PC-3 (cell line): Measurements from ENCODE around the gene ANGPTL8. TPM values are rescaled to one million over a fixed set of nuclear protein-coding genes. Genes with fewer than 3 reads are reported as not detected.

Source experiments
- ATAC-seq: fragments of 200-7000 bp; cut with Tn5 transposase; 2 replicates; pipeline ENCODE4 v1.9.1; 2020; ENCODE audit warnings: mild to moderate bottlenecking, moderate library complexity
- BruUV-seq: library from RNA; stranded (reverse); fragments of 400-500 nt; replicated peaks from 2 replicates; lab custom pipeline; 2021; lab: Mats Ljungman, UMichigan
- CTCF ChIA-PET: fragments of 300-600 bp; sonication (Branson Sonifier 250); formaldehyde crosslinking; loops from one replicate; lab custom pipeline; 2022; ENCODE audit warnings: antibody characterized with exemption; lab: Charles Lee
- POLR2A ChIA-PET: fragments of 300-600 bp; sonication (Branson Sonifier 250); formaldehyde crosslinking; loops from one replicate; lab custom pipeline; 2022; ENCODE audit warnings: antibody characterized with exemption; ENCODE audit not compliant: unreplicated experiment; lab: Charles Lee
- DNase-seq: peaks from one replicate; pipeline ENCODE4 v3.0.0-alpha.2; 2015
- H2AFZ ChIP-seq: fragments of 300-600 bp; sonication (generic); 2 replicates; pipeline ENCODE4 v1.6.0; 2016; ENCODE audit warnings: antibody characterized with exemption, low read length
- H3F3A ChIP-seq: fragments of 300-600 bp; sonication (generic); one replicate; pipeline ENCODE4 v1.6.0; 2017; ENCODE audit warnings: antibody characterized with exemption, low read length, control low read depth, mild to moderate bottlenecking; ENCODE audit not compliant: unreplicated experiment
- H3K27ac ChIP-seq: fragments of 300-600 bp; sonication (generic); 2 replicates; pipeline ENCODE4 v1.5.1; 2016; ENCODE audit warnings: mild to moderate bottlenecking, low read length
- H3K27me3 ChIP-seq: fragments of 300-600 bp; sonication (generic); 2 replicates; pipeline ENCODE4 v1.6.1; 2016; ENCODE audit warnings: low read length, mixed read lengths
- H3K36me3 ChIP-seq: fragments of 300-600 bp; sonication (generic); 2 replicates; pipeline ENCODE4 v1.6.1; 2016; ENCODE audit warnings: low read depth, mixed run types, low read length, mixed read lengths
- H3K4me1 ChIP-seq: fragments of 300-600 bp; sonication (generic); 2 replicates; pipeline ENCODE4 v1.5.1; 2016; ENCODE audit warnings: low read length; ENCODE audit not compliant: insufficient read depth
- H3K4me2 ChIP-seq: fragments of 300-600 bp; sonication (generic); 2 replicates; pipeline ENCODE4 v1.6.0; 2016; ENCODE audit warnings: low read length
- H3K4me3 ChIP-seq: fragments of 300-600 bp; sonication (generic); 2 replicates; pipeline ENCODE4 v1.5.1; 2016; ENCODE audit warnings: mild to moderate bottlenecking, low read length, mixed read lengths
- H3K79me2 ChIP-seq: fragments of 300-600 bp; sonication (generic); 2 replicates; pipeline ENCODE4 v1.6.1; 2017; ENCODE audit warnings: low read length, mixed read lengths
- H3K9ac ChIP-seq: fragments of 300-600 bp; sonication (generic); 2 replicates; pipeline ENCODE4 v1.6.0; 2016; ENCODE audit warnings: mild to moderate bottlenecking, low read length
- H3K9me2 ChIP-seq: fragments of 300-600 bp; sonication (generic); replicated peaks from 2 replicates; pipeline ENCODE4 v1.6.1; 2016; ENCODE audit warnings: mixed run types, low read length, mixed read lengths
- H3K9me3 ChIP-seq: fragments of 300-600 bp; sonication (generic); 2 replicates; pipeline ENCODE4 v1.6.1; 2016; ENCODE audit warnings: low read length, mixed read lengths
- H4K20me1 ChIP-seq: fragments of 300-600 bp; sonication (generic); 2 replicates; pipeline ENCODE4 v1.6.1; 2016; ENCODE audit warnings: low read length, mixed read lengths
- EZH2 ChIP-seq: fragments of 300-600 bp; sonication (generic); IDR thresholded peaks from one replicate; pipeline ENCODE4 v1.6.1; 2017; ENCODE audit warnings: antibody characterized with exemption, mild to moderate bottlenecking, low read length; ENCODE audit not compliant: unreplicated experiment
- EZH2phosphoT487 ChIP-seq: fragments of 300-600 bp; sonication (generic); IDR thresholded peaks from 2 replicates; pipeline ENCODE4 v1.6.1; 2018; ENCODE audit warnings: mild to moderate bottlenecking, antibody characterized with exemption, low read length, borderline replicate concordance
- intact Hi-C: fragments of 100-400 bp; cut with micrococcal nuclease; formaldehyde crosslinking; loops from 2 replicates; pipeline ENCODE4 v1.9.0; 2023
- total RNA-seq: library from RNA; depleted of rRNA; stranded (reverse); fragments of >200 nt; gene quantifications from 2 replicates; pipeline ENCODE4 v1.2.3, GENCODE V29; 2014
- TF ChIP-seq, protein P1 (sequence below): fragments of 300-600 bp; sonication (generic); conservative IDR thresholded peaks from 2 replicates; pipeline ENCODE4 v1.5.1; 2017; ENCODE audit warnings: antibody characterized with exemption, low read depth, mild to moderate bottlenecking, low read length

The ANGPTL8 gene
- total RNA-seq, 1 experiment from 2014 or later, result not detected

DNA sequence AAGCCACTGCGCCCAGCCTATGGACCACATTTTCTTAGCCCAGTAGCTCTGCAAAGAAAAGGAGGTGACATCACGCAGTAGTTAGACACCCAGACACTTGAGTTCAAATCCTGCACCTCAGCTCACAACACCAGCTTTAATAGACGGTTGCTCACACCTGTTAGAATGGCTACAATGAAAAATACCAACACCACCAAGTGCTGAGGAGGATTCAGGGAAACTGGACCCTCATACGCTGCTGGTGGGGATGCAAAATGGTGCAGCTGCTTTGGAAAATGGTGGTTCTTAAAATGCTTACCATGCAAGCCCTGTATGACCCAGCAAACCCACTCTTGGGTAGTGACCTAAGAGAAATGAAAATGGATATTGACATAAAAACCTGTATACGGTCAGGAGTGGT lies 34.6 kb downstream of the ANGPTL8 start:
- no peaks in the 10 kb centered on the region for H3K27me3 ChIP-seq
- ATAC-seq, result no peak
- H3K79me2 ChIP-seq, result no peaks in the 10 kb centered on the region
- no peak for DNase-seq
- no peak overlapping the region for H3K4me3 ChIP-seq
- CTCF ChIA-PET, result no interaction called here
- no peaks in the 10 kb centered on the region for H3K9me2 ChIP-seq
- H2AFZ ChIP-seq, result no peak overlapping the region
- H4K20me1 ChIP-seq, result no peaks in the 10 kb centered on the region
- no TSS peak for BruUV-seq
- no peak overlapping the region for H3K9ac ChIP-seq
- no peak overlapping the region for H3K27ac ChIP-seq
- peaks cover 7% of the 10 kb centered on the region for H3K4me1 ChIP-seq
- H3K36me3 ChIP-seq, result no peaks in the 10 kb centered on the region
- H3K9me3 ChIP-seq, result no peaks in the 10 kb centered on the region
- H3K4me2 ChIP-seq, result no peak overlapping the region
- TF ChIP-seq, protein P1, sequence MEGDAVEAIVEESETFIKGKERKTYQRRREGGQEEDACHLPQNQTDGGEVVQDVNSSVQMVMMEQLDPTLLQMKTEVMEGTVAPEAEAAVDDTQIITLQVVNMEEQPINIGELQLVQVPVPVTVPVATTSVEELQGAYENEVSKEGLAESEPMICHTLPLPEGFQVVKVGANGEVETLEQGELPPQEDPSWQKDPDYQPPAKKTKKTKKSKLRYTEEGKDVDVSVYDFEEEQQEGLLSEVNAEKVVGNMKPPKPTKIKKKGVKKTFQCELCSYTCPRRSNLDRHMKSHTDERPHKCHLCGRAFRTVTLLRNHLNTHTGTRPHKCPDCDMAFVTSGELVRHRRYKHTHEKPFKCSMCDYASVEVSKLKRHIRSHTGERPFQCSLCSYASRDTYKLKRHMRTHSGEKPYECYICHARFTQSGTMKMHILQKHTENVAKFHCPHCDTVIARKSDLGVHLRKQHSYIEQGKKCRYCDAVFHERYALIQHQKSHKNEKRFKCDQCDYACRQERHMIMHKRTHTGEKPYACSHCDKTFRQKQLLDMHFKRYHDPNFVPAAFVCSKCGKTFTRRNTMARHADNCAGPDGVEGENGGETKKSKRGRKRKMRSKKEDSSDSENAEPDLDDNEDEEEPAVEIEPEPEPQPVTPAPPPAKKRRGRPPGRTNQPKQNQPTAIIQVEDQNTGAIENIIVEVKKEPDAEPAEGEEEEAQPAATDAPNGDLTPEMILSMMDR, result no peak
- TF ChIP-seq EZH2phosphoT487 (no peak), EZH2 (no peak)
- H3F3A ChIP-seq, result peaks cover 3% of the 10 kb centered on the region
- POLR2A ChIA-PET, result no interaction called here
- intact Hi-C loops, result no loop called here

DNA sequence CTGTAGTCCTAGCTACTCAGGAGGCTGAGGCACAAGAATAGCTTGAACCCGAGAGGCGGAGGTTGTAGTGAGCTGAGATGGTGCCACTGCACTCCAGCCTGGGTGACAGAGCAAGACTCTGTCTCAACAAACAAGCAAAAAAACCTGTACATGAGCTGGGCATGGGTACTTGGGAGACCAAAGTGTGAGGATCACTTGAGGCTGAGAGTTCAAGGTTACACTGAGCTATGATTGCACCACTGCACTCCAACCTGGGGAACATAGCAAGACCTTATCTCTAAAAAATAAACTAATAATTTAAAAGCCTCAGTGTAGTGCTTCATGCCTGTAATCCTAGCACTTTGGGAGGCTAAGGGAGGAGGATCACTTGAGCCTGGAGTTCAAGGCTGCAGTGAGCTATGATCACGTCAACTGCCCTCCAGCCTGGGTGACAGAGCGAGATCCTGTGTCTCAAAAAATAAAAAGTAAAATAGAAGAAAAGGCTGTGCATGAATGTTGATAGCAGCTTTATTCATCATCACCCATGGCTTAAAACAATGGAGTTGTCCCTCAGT lies 35.2 kb downstream of the ANGPTL8 start:
- no peaks in the 10 kb centered on the region for H3K36me3 ChIP-seq
- no peak overlapping the region for H3K9ac ChIP-seq
- intact Hi-C loops, result no loop called here
- no peak overlapping the region for H2AFZ ChIP-seq
- no peaks in the 10 kb centered on the region for H3K9me2 ChIP-seq
- H4K20me1 ChIP-seq, result no peaks in the 10 kb centered on the region
- BruUV-seq, result no TSS peak
- TF ChIP-seq, protein P1, result no peak
- TF ChIP-seq EZH2phosphoT487 (no peak), EZH2 (no peak)
- no peak overlapping the region for H3K27ac ChIP-seq
- H3K9me3 ChIP-seq, result no peaks in the 10 kb centered on the region
- H3K79me2 ChIP-seq, result no peaks in the 10 kb centered on the region
- H3K4me2 ChIP-seq, result no peak overlapping the region
- no peaks in the 10 kb centered on the region for H3K27me3 ChIP-seq
- DNase-seq (no peak), ATAC-seq (no peak)
- H3K4me3 ChIP-seq, result no peak overlapping the region
- ChIA-PET CTCF (no interaction called here), POLR2A (interaction anchor here (0.6 kb wide), 1 partner anchor 1061 kb away, joined by 12 read pairs; no protein-coding TSS in a partner anchor)
- H3K4me1 ChIP-seq, result peaks cover under 1% of the 10 kb centered on the region; the same call in 1 of the 2 replicates
- no peaks in the 10 kb centered on the region for H3F3A ChIP-seq

DNA sequence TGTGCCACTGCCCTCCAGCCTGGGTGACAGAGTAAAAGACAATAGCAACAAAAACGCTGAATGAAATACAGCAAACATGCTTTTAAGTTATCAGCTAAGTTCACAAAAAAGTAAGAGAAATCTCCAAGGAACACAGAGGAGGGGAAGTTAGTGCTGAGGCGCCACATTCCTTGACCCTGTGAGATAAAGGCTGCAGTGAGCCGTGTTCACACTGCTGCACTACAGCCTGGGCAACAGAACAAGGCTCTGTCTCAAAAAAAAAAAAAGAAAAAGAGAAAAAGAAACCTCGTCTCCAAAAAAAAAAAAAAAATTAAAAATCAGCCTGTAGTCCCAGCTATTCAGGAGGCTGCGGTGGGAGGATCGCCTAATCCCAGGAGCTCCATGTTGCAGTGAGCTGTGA lies 39.3 kb downstream of the ANGPTL8 start:
- ATAC-seq, result no peak

More for the DNA sequence above, 39.3 kb downstream of the ANGPTL8 start:
- TF ChIP-seq EZH2phosphoT487 (no peak), EZH2 (no peak)
- TF ChIP-seq, protein P1, result no peak
- H3K9me3 ChIP-seq, result no peaks in the 10 kb centered on the region
- H3K36me3 ChIP-seq, result no peaks in the 10 kb centered on the region
- H2AFZ ChIP-seq, result no peak overlapping the region
- H3K9ac ChIP-seq, result no peak overlapping the region
- no peaks in the 10 kb centered on the region for H3K4me1 ChIP-seq
- H3K27ac ChIP-seq, result no peak overlapping the region
- H4K20me1 ChIP-seq, result no peaks in the 10 kb centered on the region
- H3K4me3 ChIP-seq, result no peak overlapping the region
- no peaks in the 10 kb centered on the region for H3F3A ChIP-seq
- no peak overlapping the region for H3K4me2 ChIP-seq
- intact Hi-C loops, result no loop called here
- BruUV-seq, result no TSS peak
- no peaks in the 10 kb centered on the region for H3K9me2 ChIP-seq
- no peaks in the 10 kb centered on the region for H3K27me3 ChIP-seq
- DNase-seq, result no peak
- ChIA-PET POLR2A (interaction anchor here (0.6 kb wide), 1 partner anchor 281 kb away, joined by 14 read pairs; no protein-coding TSS in a partner anchor), CTCF (interaction anchor here (0.6 kb wide), 1 partner anchor 8 kb away, joined by 5 read pairs; no protein-coding TSS in a partner anchor)
- H3K79me2 ChIP-seq, result no peaks in the 10 kb centered on the region
